OCI-LY1 (cell line): Measurements from ENCODE around the gene JUN.

Source experiments
- EZH2 ChIP-seq: fragments of 200-600 bp; sonication (generic), shearing (Covaris generic); IDR thresholded peaks from 2 replicates; pipeline ENCODE4 v1.8.0; 2017; ENCODE audit warnings: borderline replicate concordance, mixed run types, mild to moderate bottlenecking, antibody characterized with exemption, low read length, moderate library complexity, mixed read lengths
- TF ChIP-seq, protein P1 (sequence below): fragments of 200-600 bp; sonication (generic), shearing (Covaris generic); IDR thresholded peaks from 2 replicates; pipeline ENCODE4 v1.5.1; 2017; ENCODE audit warnings: mild to moderate bottlenecking, antibody characterized with exemption, low read length, moderate library complexity, mixed read lengths

- TF ChIP-seq, protein P1, sequence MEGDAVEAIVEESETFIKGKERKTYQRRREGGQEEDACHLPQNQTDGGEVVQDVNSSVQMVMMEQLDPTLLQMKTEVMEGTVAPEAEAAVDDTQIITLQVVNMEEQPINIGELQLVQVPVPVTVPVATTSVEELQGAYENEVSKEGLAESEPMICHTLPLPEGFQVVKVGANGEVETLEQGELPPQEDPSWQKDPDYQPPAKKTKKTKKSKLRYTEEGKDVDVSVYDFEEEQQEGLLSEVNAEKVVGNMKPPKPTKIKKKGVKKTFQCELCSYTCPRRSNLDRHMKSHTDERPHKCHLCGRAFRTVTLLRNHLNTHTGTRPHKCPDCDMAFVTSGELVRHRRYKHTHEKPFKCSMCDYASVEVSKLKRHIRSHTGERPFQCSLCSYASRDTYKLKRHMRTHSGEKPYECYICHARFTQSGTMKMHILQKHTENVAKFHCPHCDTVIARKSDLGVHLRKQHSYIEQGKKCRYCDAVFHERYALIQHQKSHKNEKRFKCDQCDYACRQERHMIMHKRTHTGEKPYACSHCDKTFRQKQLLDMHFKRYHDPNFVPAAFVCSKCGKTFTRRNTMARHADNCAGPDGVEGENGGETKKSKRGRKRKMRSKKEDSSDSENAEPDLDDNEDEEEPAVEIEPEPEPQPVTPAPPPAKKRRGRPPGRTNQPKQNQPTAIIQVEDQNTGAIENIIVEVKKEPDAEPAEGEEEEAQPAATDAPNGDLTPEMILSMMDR, result peak; percentile 59
- no peak for TF ChIP-seq EZH2
These were observed 1.1 kb upstream of the JUN start for GRCh38 chr1:58784758-58785441.
